Measurements from ENCODE around the gene NRCAM. TPM values are rescaled to one million over a fixed set of nuclear protein-coding genes. Genes with fewer than 3 reads are reported as not detected.
"Not testable (repeated sequence)": the region's sequence is repeated elsewhere in the genome, so short reads cannot be mapped to it uniquely, and the experiment has no call there.

The NRCAM gene
- total and polyA plus RNA-seq, 2 of the 13 experiments (the other 11 are each of a cell fraction or from before 2014, with no cell fraction given) = 0.31 to 0.33 TPM

DNA sequence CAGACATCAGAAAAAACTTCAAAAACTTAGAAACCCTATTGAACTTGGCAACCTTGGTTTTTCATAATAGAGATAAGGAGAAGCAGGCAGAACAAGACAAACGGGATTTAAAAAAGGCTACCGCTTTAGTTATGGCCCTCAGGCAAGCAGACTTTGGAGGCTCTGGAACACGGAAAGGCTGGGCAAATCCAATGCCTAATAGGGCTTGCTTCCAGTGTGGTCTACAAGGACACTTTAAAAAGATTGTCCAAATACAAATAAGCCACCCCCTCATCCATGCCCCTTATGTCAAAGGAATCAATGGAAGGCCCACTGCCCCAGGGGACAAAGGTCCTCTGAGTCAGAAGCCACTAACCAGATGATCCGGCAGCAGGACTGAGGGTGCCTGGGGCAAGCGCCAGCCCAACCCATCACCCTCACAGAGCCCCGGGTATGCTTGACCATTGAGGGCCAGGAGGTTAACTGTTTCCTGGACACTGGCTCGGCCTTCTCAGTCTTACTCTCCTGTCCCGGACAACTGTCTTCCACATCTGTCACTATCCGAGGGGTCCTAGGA is 115.3 kb downstream of the NRCAM start (continued):
- TF ChIP-seq ZBED4 (CRISPR knock-in tag; IDR thresholded peaks at IDR 0.05; ENCODE audit: borderline replicate concordance) (no peak), JARID2 (CRISPR knock-in tag; IDR thresholded peaks at IDR 0.05; ENCODE audit: insufficient replicate concordance) (no peak), ZBTB44 (CRISPR knock-in tag; IDR thresholded peaks at IDR 0.05) (no peak), ZFP91 (CRISPR knock-in tag; IDR thresholded peaks at IDR 0.05; ENCODE audit: borderline replicate concordance) (peak; percentile 39; the same call in 1 of the 2 replicates), ZNF772 (CRISPR knock-in tag; IDR thresholded peaks at IDR 0.05) (no peak), ZNF180 (CRISPR knock-in tag; IDR thresholded peaks at IDR 0.05; ENCODE audit: borderline replicate concordance, low read depth) (no peak), ZNF362 (CRISPR knock-in tag; IDR thresholded peaks at IDR 0.05; ENCODE audit: borderline replicate concordance) (peak; percentile 25; the same call in 1 of the 2 replicates), TIGD3 (CRISPR knock-in tag; IDR thresholded peaks at IDR 0.05; ENCODE audit: borderline replicate concordance) (no peak), LCORL (IDR thresholded peaks at IDR 0.05) (no peak), LCORL (CRISPR knock-in tag; IDR thresholded peaks at IDR 0.05) (peak; percentile 53; the same call in 1 of the 2 replicates)
- TF ChIP-seq, protein P1, sequence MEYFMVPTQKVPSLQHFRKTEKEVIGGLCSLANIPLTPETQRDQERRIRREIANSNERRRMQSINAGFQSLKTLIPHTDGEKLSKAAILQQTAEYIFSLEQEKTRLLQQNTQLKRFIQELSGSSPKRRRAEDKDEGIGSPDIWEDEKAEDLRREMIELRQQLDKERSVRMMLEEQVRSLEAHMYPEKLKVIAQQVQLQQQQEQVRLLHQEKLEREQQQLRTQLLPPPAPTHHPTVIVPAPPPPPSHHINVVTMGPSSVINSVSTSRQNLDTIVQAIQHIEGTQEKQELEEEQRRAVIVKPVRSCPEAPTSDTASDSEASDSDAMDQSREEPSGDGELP (IDR thresholded peaks at IDR 0.05; ENCODE audit: borderline replicate concordance, low read depth) = peak; percentile 76; the same call in 1 of the 2 replicates

DNA sequence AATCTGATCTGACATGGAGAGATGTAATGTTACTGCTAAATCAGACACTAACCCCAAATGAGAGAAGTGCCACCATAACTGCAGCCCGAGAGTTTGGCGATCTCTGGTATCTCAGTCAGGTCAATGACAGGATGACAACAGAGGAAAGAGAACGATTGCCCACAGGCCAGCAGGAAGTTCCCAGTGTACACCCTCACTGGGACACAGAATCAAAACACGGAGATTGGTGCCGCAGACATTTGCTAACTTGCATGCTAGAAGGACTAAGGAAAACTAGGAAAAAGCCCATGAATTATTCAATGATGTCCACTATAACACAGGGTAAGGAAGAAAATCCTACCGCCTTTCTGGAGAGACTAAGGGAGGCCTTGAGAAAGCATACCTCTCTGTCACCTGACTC is 115.8 kb downstream of the NRCAM start:
- WGBS (ENCODE audit: low lambda C conversion rate) = 33% methylated on average over 6 of the region's 6 CpGs
- H3K27me3 ChIP-seq (ENCODE audit: control insufficient read depth in 1 of 2, insufficient read depth in 2 of 2, low read length in 2 of 2); ATAC-seq; H3K36me3 ChIP-seq (replicated peaks in 1 of 2; ENCODE audit: control insufficient read depth in 1 of 2, insufficient read depth in 2 of 2, low read length in 2 of 2); BruUV-seq (replicated peaks); FAIRE-seq; POLR2A ChIA-PET; H2AFZ ChIP-seq (ENCODE audit: low read length); H3K79me2 ChIP-seq (ENCODE audit: insufficient read depth, low read length); in situ Hi-C loops (cut with HindIII; ENCODE audit: extremely low pct_ligation_motif_present, low pct_unique_long_range_greater_than_20kb); H3K27ac ChIP-seq (ENCODE audit: extremely low read length, insufficient read depth, low read length); DNase-seq (ENCODE audit: low spot score); H3K9ac ChIP-seq (ENCODE audit: insufficient read depth, low read depth, low read length); H3K9me3 ChIP-seq (ENCODE audit: low read length); CTCF ChIA-PET (ENCODE audit: low intra/inter-chr PET ratio, low total read pairs); H4K20me1 ChIP-seq (ENCODE audit: insufficient read depth, low read length): not testable (repeated sequence)
- Histone ChIP-seq H3K4me3 (replicated peaks in 1 of 3; ENCODE audit: insufficient read depth in 1 of 3, low read depth in 2 of 3, low read length in 3 of 3) (peak overlapping the region in 1 of 3 experiments; percentile 6; a peak in 1 of 6 replicates), H3K4me1 (ENCODE audit: insufficient read depth, low read length) (peaks cover 18% of the 10 kb centered on the region), H3K4me2 (ENCODE audit: low read depth, low read length) (peak overlapping the region; percentile 58)
- intact Hi-C loops (cut with micrococcal nuclease; ENCODE audit: unreplicated experiment) = loop anchor here (2.0 kb wide), 1 partner anchor 18 kb away; no protein-coding TSS in a partner anchor

All from HepG2 (cell line).